Measurements from ENCODE around the gene PEX11B. TPM values are rescaled to one million over a fixed set of nuclear protein-coding genes. Genes with fewer than 3 reads are reported as not detected.

PEX11B gene
- total and polyA plus RNA-seq, 2 of the 8 experiments (the other 6 are each of a cell fraction or from before 2014, with no cell fraction given), result 9.1 to 15.1 TPM

DNA sequence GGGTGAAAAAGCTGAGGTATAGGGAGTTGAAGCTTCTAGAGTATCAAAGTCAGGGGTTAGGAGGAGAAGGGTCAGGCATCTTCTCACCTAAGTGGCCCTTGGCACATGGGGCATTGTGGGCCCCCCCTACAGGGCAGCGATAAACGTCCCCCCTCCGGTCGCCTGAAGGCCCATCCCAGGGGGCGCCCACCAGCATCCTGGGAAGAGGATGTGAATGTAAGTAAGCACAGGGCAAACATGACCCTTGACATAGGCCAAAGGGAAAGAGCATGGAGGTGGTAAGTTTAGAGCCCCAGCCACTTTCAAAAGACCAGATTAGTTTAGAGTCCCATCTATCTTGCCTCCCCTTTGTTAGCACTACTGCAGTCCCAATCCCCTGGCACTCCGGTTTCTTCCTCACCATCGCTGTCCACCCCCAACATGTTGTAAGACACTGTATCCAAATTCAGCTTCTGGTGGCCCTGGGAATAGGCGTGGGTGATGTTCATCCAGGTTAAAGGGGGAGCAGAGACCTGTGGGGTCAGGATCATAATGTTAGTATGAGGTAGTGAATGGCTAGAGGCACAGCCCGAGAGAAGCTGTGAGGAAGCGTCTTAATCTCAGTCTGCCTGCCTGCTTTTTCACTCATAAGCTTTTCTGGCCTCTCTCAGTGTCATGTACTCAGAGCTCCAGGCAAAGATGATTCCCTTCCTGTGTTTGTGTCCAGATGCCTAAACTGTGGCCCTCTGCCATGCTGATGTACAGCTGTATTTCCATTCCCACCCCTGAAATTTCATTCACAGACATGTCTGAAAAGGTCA lies 11.4 kb downstream of the PEX11B start:
- Histone ChIP-seq H3K14ac (ENCODE audit: insufficient read length) (no peak overlapping the region), H3K4me2 (ENCODE audit: insufficient read depth in 1 of 2, low read depth in 2 of 2, low read length in 2 of 2) (no peak overlapping the region), H3K27ac (ENCODE audit: low read depth, low read length) (no peak overlapping the region), H4K20me1 (replicated peaks in 1 of 2; ENCODE audit: control insufficient read depth in 1 of 2, insufficient read depth in 2 of 2, low read length in 2 of 2) (no peaks in the 10 kb centered on the region), H2BK15ac (ENCODE audit: low read length) (no peak overlapping the region), H3K56ac (replicated peaks; ENCODE audit: insufficient read length, low read depth, low read length) (no peak overlapping the region), H3K23ac (ENCODE audit: insufficient read length) (no peak overlapping the region), H3K4ac (replicated peaks; ENCODE audit: insufficient read length, low read depth, low read length) (no peak overlapping the region), H3K18ac (ENCODE audit: extremely low read depth, low read length) (no peak overlapping the region), H3K23me2 (ENCODE audit: low read depth, low read length) (peaks cover 2% of the 10 kb centered on the region), H3K79me1 (ENCODE audit: low read depth, low read length) (no peaks in the 10 kb centered on the region), H3K36me3 (ENCODE audit: control insufficient read depth in 2 of 4, insufficient read depth in 4 of 4, low read length in 3 of 4) (peaks cover 0 to 7% (median 0%) of the 10 kb centered on the region in 4 experiments; a peak in 1 of 8 replicates), H3K27me3 (replicated peaks in 1 of 4; ENCODE audit: control insufficient read depth in 3 of 4, extremely low read depth in 1 of 4, insufficient read depth in 3 of 4, low read length in 3 of 4) (no peaks in the 10 kb centered on the region), H2AK5ac (ENCODE audit: low read depth, low read length) (no peak overlapping the region), H3K4me3 (ENCODE audit: extremely low read depth in 1 of 4, insufficient read depth in 2 of 4, low read depth in 3 of 4, low read length in 4 of 4) (no peak overlapping the region), H4K8ac (ENCODE audit: extremely low read depth, insufficient read depth, low read length) (no peak overlapping the region), H3K79me2 (ENCODE audit: control insufficient read depth in 1 of 2, insufficient read depth in 2 of 2, low read length in 2 of 2) (no peaks in the 10 kb centered on the region), H2AFZ (ENCODE audit: low read length) (no peak overlapping the region), H3K4me1 (replicated peaks in 1 of 4; ENCODE audit: control insufficient read depth in 3 of 4, insufficient read depth in 4 of 4, low read length in 3 of 4) (peaks cover 0 to 3% (median 0%) of the 10 kb centered on the region in 4 experiments; a peak in 2 of 7 replicates), H4K91ac (replicated peaks; ENCODE audit: insufficient read length, low read length) (no peak overlapping the region), H2BK5ac (ENCODE audit: low read depth, low read length) (no peak overlapping the region), H2BK120ac (replicated peaks; ENCODE audit: low read depth, low read length) (no peak overlapping the region), H3K9ac (replicated peaks in 1 of 4; ENCODE audit: extremely low read depth in 1 of 4, low read depth in 3 of 4, low read length in 3 of 4) (no peak overlapping the region), H3K9me3 (ENCODE audit: insufficient read depth in 2 of 2, low read depth in 1 of 2, low read length in 1 of 2) (no peaks in the 10 kb centered on the region), H2BK20ac (ENCODE audit: low read length) (no peak overlapping the region), H2BK12ac (ENCODE audit: low read depth, low read length) (no peak overlapping the region), H4K5ac (ENCODE audit: insufficient read length, low read depth, low read length) (no peak overlapping the region)
- ChIA-PET CTCF (ENCODE audit: partially characterized antibody) (interaction anchor here (0.7 to 15.9 kb wide), 12 partner anchors 8 to 99 kb away, joined by 3 to 146 read pairs (median 4); partner anchors contain the start of genes ANKRD35, NUDT17, PEX11B and PIAS3), POLR2A (ENCODE audit: partially characterized antibody) (interaction anchor here (0.9 to 1.2 kb wide), 2 partner anchors 49 to 145 kb away, joined by 3 read pairs; partner anchors contain the start of gene PIAS3)
- DNase-seq (ENCODE audit: low read depth in 1 of 2, low spot score in 2 of 2) (no peak), FAIRE-seq (no peak)
- WGBS, 2 experiments (ENCODE audit: extremely low coverage in 1 of 2, insufficient coverage in 1 of 2, insufficient read length in 1 of 2, insufficient replicate concordance in 2 of 2, low coverage in 1 of 2, low lambda C conversion rate in 2 of 2, missing lambda C conversion rate in 1 of 2), result 74% methylated on average over 10 of the region's 10 CpGs; no CpG with 5 or more reads in 1 of the 2 experiments
- TF ChIP-seq RNF2 (IDR thresholded peaks at IDR 0.05; ENCODE audit: borderline replicate concordance, low read depth, low read length, missing control alignments, poor library complexity, severe bottlenecking), result no peak
- no peak for TF ChIP-seq NRF1 (IDR thresholded peaks at IDR 0.05; ENCODE audit: low read depth, low read length)
- no peak for TF ChIP-seq CHD2 (IDR thresholded peaks at IDR 0.05; ENCODE audit: low read length)
- no peak for TF ChIP-seq CBX8 (IDR thresholded peaks at IDR 0.05; ENCODE audit: borderline replicate concordance, low read depth, low read length)
- TF ChIP-seq SP1 (IDR thresholded peaks at IDR 0.05; ENCODE audit: low read depth, low read length), result no peak
- TF ChIP-seq HDAC6 (IDR thresholded peaks at IDR 0.05; ENCODE audit: low read depth, low read length), result no peak
- TF ChIP-seq CEBPB (IDR thresholded peaks at IDR 0.05; ENCODE audit: low read depth, low read length), result no peak
- TF ChIP-seq MAFK (IDR thresholded peaks at IDR 0.05; ENCODE audit: low read depth, low read length), result no peak
- no peak for TF ChIP-seq TAF1 (IDR thresholded peaks at IDR 0.05; ENCODE audit: low read depth, low read length)
- TF ChIP-seq POLR2AphosphoS5 (IDR thresholded peaks at IDR 0.05; ENCODE audit: low read depth, low read length), result no peak
- no peak for TF ChIP-seq POU5F1 (IDR thresholded peaks at IDR 0.05; ENCODE audit: low read depth, low read length)
- TF ChIP-seq RXRA (IDR thresholded peaks at IDR 0.05; ENCODE audit: insufficient read depth, low read depth, low read length), result no peak
- TF ChIP-seq POLR2A (IDR thresholded peaks at IDR 0.05; ENCODE audit: control extremely low read depth in 1 of 2, low read depth in 2 of 2, low read length in 2 of 2), result no peak
- TF ChIP-seq TEAD4 (IDR thresholded peaks at IDR 0.05; ENCODE audit: low read depth, low read length), result no peak
